Caki2 (cell line): Measurements from ENCODE around the gene GRAMD4. TPM values are rescaled to one million over a fixed set of nuclear protein-coding genes. Genes with fewer than 3 reads are reported as not detected.

Source experiments
- DNase-seq: peaks from one replicate; pipeline ENCODE4 v3.0.0-alpha.2; 2015; ENCODE audit warnings: low read depth
- in situ Hi-C: cut with HindIII; loops from 2 replicates; pipeline ENCODE4 v1.10.0; 2016; ENCODE audit warnings: low sequenced_read_pairs, low pct_unique_long_range_greater_than_20kb, mixed read lengths
- total RNA-seq: library from RNA; depleted of rRNA; stranded (reverse); fragments of >200 nt; shearing (Covaris generic); gene quantifications from 2 replicates; pipeline ENCODE4 v1.2.3, GENCODE V29; 2014; ENCODE audit warnings: low replicate concordance

The GRAMD4 gene
- total RNA-seq, 1 experiment from 2014 or later = 46.8 TPM

- in situ Hi-C loops = no loop called here
- no peak for DNase-seq
Observed at GRCh38 chr22:46581538-46582244, 38.5 kb upstream of the GRAMD4 start.

GRCh38 chr22:46582281-46582933 is 37.8 kb upstream of the GRAMD4 start:
- in situ Hi-C loops = no loop called here
- no peak for DNase-seq

GRCh38 chr22:46583571-46583970 is 36.6 kb upstream of the GRAMD4 start:
- DNase-seq = no peak
- in situ Hi-C loops = no loop called here

- in situ Hi-C loops = no loop called here
- no peak for DNase-seq
Observed at GRCh38 chr22:46584081-46584921, 35.9 kb upstream of the GRAMD4 start.

- DNase-seq = no peak
- in situ Hi-C loops = no loop called here
Observed at GRCh38 chr22:46585340-46586122, 34.7 kb upstream of the GRAMD4 start.

- no peak for DNase-seq
- in situ Hi-C loops = no loop called here
Observed at GRCh38 chr22:46586123-46586519, 34.1 kb upstream of the GRAMD4 start.

GRCh38 chr22:46586531-46587011 is 33.6 kb upstream of the GRAMD4 start:
- DNase-seq = no peak
- in situ Hi-C loops = no loop called here

- DNase-seq = no peak
- in situ Hi-C loops = no loop called here
Observed at GRCh38 chr22:46587061-46587460, 33.1 kb upstream of the GRAMD4 start.

- in situ Hi-C loops = no loop called here
- DNase-seq = no peak
Observed at GRCh38 chr22:46587492-46588278, 32.5 kb upstream of the GRAMD4 start.

- no peak for DNase-seq
- in situ Hi-C loops = no loop called here
Observed at GRCh38 chr22:46588279-46589140, 31.7 kb upstream of the GRAMD4 start.

GRCh38 chr22:46589141-46589748 is 30.9 kb upstream of the GRAMD4 start:
- in situ Hi-C loops = no loop called here
- DNase-seq = no peak

- in situ Hi-C loops = no loop called here
- no peak for DNase-seq
Observed at GRCh38 chr22:46589871-46590271, 30.3 kb upstream of the GRAMD4 start.

GRCh38 chr22:46590334-46590733 is 29.9 kb upstream of the GRAMD4 start:
- in situ Hi-C loops = no loop called here
- no peak for DNase-seq

GRCh38 chr22:46591930-46592329 is 28.3 kb upstream of the GRAMD4 start:
- in situ Hi-C loops = no loop called here
- DNase-seq = no peak

- in situ Hi-C loops = no loop called here
- peak; percentile 36 for DNase-seq
Observed at GRCh38 chr22:46592390-46592872, 27.8 kb upstream of the GRAMD4 start.

GRCh38 chr22:46593211-46593681 is 26.9 kb upstream of the GRAMD4 start:
- in situ Hi-C loops = no loop called here
- no peak for DNase-seq
